Activated naive CD4-positive, alpha-beta T cell treated with anti-CD3 and anti-CD28 coated beads, Interleukin-2, amount 50 U/mL, for 24 hours (primary cell): Measurements from ENCODE around the gene PARVB.
A peak's percentile ranks its signal among the peaks of the same experiment; 100 is the strongest.

Experiments used
- H3K27ac Mint-ChIP-seq: one replicate; pipeline ENCODE4 v1.8.0; 2021; ENCODE audit warnings: mild to moderate bottlenecking, mixed read lengths
- H3K27me3 Mint-ChIP-seq: one replicate; pipeline ENCODE4 v1.8.0; 2021; ENCODE audit warnings: mixed read lengths
- H3K36me3 Mint-ChIP-seq: one replicate; pipeline ENCODE4 v1.8.0; 2021; ENCODE audit warnings: mixed read lengths
- H3K4me1 Mint-ChIP-seq: one replicate; pipeline ENCODE4 v1.8.0; 2021; ENCODE audit warnings: mixed read lengths
- H3K4me3 Mint-ChIP-seq: one replicate; pipeline ENCODE4 v1.8.0; 2021; ENCODE audit warnings: mild to moderate bottlenecking, mixed read lengths
- H3K9me3 Mint-ChIP-seq: one replicate; pipeline ENCODE4 v1.8.0; 2021; ENCODE audit warnings: mixed read lengths

PARVB gene, protein sequence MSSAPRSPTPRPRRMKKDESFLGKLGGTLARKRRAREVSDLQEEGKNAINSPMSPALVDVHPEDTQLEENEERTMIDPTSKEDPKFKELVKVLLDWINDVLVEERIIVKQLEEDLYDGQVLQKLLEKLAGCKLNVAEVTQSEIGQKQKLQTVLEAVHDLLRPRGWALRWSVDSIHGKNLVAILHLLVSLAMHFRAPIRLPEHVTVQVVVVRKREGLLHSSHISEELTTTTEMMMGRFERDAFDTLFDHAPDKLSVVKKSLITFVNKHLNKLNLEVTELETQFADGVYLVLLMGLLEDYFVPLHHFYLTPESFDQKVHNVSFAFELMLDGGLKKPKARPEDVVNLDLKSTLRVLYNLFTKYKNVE

DNA sequence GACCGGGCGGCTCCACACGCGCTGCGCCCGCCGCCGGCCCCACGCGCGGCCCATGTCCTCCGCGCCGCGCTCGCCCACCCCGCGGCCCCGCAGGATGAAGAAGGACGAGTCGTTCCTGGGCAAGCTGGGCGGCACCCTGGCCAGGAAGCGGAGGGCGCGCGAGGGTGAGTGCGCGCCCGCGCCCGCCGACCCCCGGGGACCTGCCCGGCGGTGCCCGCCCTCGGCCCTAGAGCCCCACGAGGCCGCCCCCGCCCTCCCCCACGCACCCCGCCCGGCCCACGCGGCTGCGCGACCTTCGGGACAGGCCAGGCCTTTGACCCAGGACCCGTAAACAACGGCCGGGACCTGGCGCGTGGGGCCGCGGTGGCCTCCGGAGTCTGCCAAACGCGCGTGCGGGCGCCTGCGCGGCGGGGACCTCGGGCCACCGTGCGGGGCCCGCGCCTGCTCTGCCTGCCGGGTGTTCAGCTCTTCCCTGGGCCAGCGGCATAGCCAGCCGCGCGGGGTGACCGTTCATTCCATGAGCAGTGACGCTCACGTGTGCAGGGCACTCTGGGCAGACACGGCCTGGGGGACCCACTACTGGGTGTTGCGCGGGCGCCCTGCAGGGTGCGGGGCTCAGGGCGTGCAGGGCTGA is at the start of gene PARVB:
Gene PARVB (plus strand): TSS at position 15 of the 634 bp plus-strand sequence. CDS start 38 bp downstream, at position 53.
- peaks cover 18% of the 10 kb centered on the region for H3K27me3 Mint-ChIP-seq
- H3K27ac Mint-ChIP-seq = no peak within 1 kb of the TSS
- H3K36me3 Mint-ChIP-seq = no peaks in the 10 kb centered on the region
- peak within 1 kb of the TSS; percentile 61 for H3K4me3 Mint-ChIP-seq
- peaks cover 22% of the 10 kb centered on the region for H3K4me1 Mint-ChIP-seq
- no peaks in the 10 kb centered on the region for H3K9me3 Mint-ChIP-seq

- Mint-ChIP-seq H3K27ac (no peak overlapping the region), H3K4me1 (no peaks in the 10 kb centered on the region), H3K9me3 (no peaks in the 10 kb centered on the region), H3K4me3 (no peak overlapping the region), H3K27me3 (no peaks in the 10 kb centered on the region), H3K36me3 (peaks cover 15% of the 10 kb centered on the region)
Measured at GRCh38 chr22:43975041-43975440, 49.1 kb upstream of the PARVB start.

- Mint-ChIP-seq H3K4me3 (no peak overlapping the region), H3K4me1 (no peaks in the 10 kb centered on the region), H3K27ac (no peak overlapping the region), H3K36me3 (peaks cover 18% of the 10 kb centered on the region), H3K9me3 (no peaks in the 10 kb centered on the region), H3K27me3 (no peaks in the 10 kb centered on the region)
Measured at GRCh38 chr22:43976861-43977795, 47.0 kb upstream of the PARVB start.

- peaks cover 18% of the 10 kb centered on the region for H3K36me3 Mint-ChIP-seq
- no peak overlapping the region for H3K27ac Mint-ChIP-seq
- no peaks in the 10 kb centered on the region for H3K27me3 Mint-ChIP-seq
- H3K9me3 Mint-ChIP-seq = no peaks in the 10 kb centered on the region
- H3K4me1 Mint-ChIP-seq = no peaks in the 10 kb centered on the region
- no peak overlapping the region for H3K4me3 Mint-ChIP-seq
Measured at GRCh38 chr22:43978558-43978957, 45.5 kb upstream of the PARVB start.

- H3K36me3 Mint-ChIP-seq = peaks cover 16% of the 10 kb centered on the region
- H3K27ac Mint-ChIP-seq = no peak overlapping the region
- H3K9me3 Mint-ChIP-seq = no peaks in the 10 kb centered on the region
- no peak overlapping the region for H3K4me3 Mint-ChIP-seq
- no peaks in the 10 kb centered on the region for H3K27me3 Mint-ChIP-seq
- H3K4me1 Mint-ChIP-seq = no peaks in the 10 kb centered on the region
Measured at GRCh38 chr22:43980579-43980978, 43.5 kb upstream of the PARVB start.

DNA sequence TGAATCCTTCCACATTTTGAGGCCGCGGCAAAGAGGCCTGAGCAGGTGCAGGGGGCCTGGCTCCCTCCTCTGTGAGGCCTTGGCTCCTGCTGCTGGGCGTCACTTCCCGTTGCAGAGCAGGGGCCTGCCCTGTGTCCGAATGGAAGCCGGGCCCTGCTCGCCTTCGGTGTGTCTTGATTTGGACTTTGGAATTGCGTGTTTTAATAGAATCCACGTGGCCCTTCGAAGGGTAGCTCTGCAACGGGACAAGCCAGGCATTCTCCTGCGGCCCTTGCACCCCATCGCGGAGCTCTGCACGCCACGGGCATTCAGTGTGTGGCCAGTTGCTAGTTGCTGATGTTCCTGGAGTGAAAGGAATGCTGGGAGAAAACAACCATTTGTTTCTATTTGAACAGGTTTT is 43.1 kb upstream of the PARVB start:
- peaks cover 14% of the 10 kb centered on the region for H3K36me3 Mint-ChIP-seq
- no peaks in the 10 kb centered on the region for H3K27me3 Mint-ChIP-seq

GRCh38 chr22:43983808-43984207 is 40.3 kb upstream of the PARVB start:
- H3K27me3 Mint-ChIP-seq = no peaks in the 10 kb centered on the region
- H3K4me1 Mint-ChIP-seq = no peaks in the 10 kb centered on the region
- H3K36me3 Mint-ChIP-seq = peaks cover 9% of the 10 kb centered on the region
- H3K9me3 Mint-ChIP-seq = no peaks in the 10 kb centered on the region
- H3K4me3 Mint-ChIP-seq = no peak overlapping the region
- no peak overlapping the region for H3K27ac Mint-ChIP-seq

More for the DNA sequence above, 43.1 kb upstream of the PARVB start:
- Mint-ChIP-seq H3K4me1 (no peaks in the 10 kb centered on the region), H3K4me3 (no peak overlapping the region), H3K9me3 (no peaks in the 10 kb centered on the region), H3K27ac (no peak overlapping the region)

- Mint-ChIP-seq H3K27ac (no peak overlapping the region), H3K36me3 (peaks cover 6% of the 10 kb centered on the region)
Measured at GRCh38 chr22:43985532-43985931, 38.6 kb upstream of the PARVB start.

GRCh38 chr22:43988116-43988820 is 35.8 kb upstream of the PARVB start:
- no peaks in the 10 kb centered on the region for H3K27me3 Mint-ChIP-seq
- no peaks in the 10 kb centered on the region for H3K9me3 Mint-ChIP-seq
- peak overlapping the region; percentile 69 for H3K27ac Mint-ChIP-seq
- H3K4me3 Mint-ChIP-seq = no peak overlapping the region
- H3K4me1 Mint-ChIP-seq = peaks cover 4% of the 10 kb centered on the region
- peaks cover 12% of the 10 kb centered on the region for H3K36me3 Mint-ChIP-seq

More at GRCh38 chr22:43985532-43985931, 38.6 kb upstream of the PARVB start:
- H3K4me1 Mint-ChIP-seq = no peaks in the 10 kb centered on the region
- no peak overlapping the region for H3K4me3 Mint-ChIP-seq
- no peaks in the 10 kb centered on the region for H3K27me3 Mint-ChIP-seq
- H3K9me3 Mint-ChIP-seq = no peaks in the 10 kb centered on the region

GRCh38 chr22:43988960-43989359 is 35.1 kb upstream of the PARVB start:
- H3K27ac Mint-ChIP-seq = no peak overlapping the region
- no peaks in the 10 kb centered on the region for H3K27me3 Mint-ChIP-seq
- peaks cover 16% of the 10 kb centered on the region for H3K36me3 Mint-ChIP-seq
- peaks cover 10% of the 10 kb centered on the region for H3K4me1 Mint-ChIP-seq
- no peaks in the 10 kb centered on the region for H3K9me3 Mint-ChIP-seq
- H3K4me3 Mint-ChIP-seq = no peak overlapping the region

DNA sequence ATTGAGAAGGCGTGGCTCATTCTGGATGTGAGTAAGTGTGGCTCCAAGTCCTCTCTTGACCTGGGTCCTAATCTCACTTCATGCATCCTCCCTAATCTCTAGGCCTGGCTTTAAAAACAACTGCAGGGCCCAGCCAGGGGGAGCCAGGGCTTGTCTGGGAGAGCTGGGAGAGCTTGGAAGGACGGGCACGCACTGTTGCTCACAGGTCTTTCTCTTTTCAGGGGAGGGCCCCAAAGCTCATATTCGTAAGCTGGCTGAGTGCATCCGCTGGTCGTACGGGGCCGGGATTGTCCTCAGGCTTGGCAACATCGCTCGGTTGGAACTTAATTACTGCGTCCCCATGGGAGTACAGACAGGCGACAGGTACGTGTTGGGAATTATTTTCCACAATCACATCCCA is 34.1 kb upstream of the PARVB start:
- Mint-ChIP-seq H3K27me3 (no peaks in the 10 kb centered on the region), H3K4me1 (peaks cover 13% of the 10 kb centered on the region), H3K27ac (no peak overlapping the region), H3K4me3 (no peak overlapping the region), H3K36me3 (peaks cover 16% of the 10 kb centered on the region), H3K9me3 (no peaks in the 10 kb centered on the region)

GRCh38 chr22:43991316-43992020 is 32.6 kb upstream of the PARVB start:
- Mint-ChIP-seq H3K36me3 (peaks cover 14% of the 10 kb centered on the region), H3K9me3 (no peaks in the 10 kb centered on the region), H3K4me1 (peaks cover 22% of the 10 kb centered on the region), H3K27me3 (no peaks in the 10 kb centered on the region), H3K4me3 (no peak overlapping the region), H3K27ac (no peak overlapping the region)

GRCh38 chr22:43992331-43992821 is 31.7 kb upstream of the PARVB start:
- no peaks in the 10 kb centered on the region for H3K27me3 Mint-ChIP-seq
- H3K4me1 Mint-ChIP-seq = peaks cover 24% of the 10 kb centered on the region
- peaks cover 17% of the 10 kb centered on the region for H3K36me3 Mint-ChIP-seq
- no peak overlapping the region for H3K4me3 Mint-ChIP-seq
- no peaks in the 10 kb centered on the region for H3K9me3 Mint-ChIP-seq
- H3K27ac Mint-ChIP-seq = no peak overlapping the region

- peaks cover 17% of the 10 kb centered on the region for H3K36me3 Mint-ChIP-seq
- H3K27ac Mint-ChIP-seq = peak overlapping the region; percentile 76
- no peak overlapping the region for H3K4me3 Mint-ChIP-seq
- H3K4me1 Mint-ChIP-seq = peaks cover 24% of the 10 kb centered on the region
- no peaks in the 10 kb centered on the region for H3K27me3 Mint-ChIP-seq
- no peaks in the 10 kb centered on the region for H3K9me3 Mint-ChIP-seq
Measured at GRCh38 chr22:43993072-43993760, 30.9 kb upstream of the PARVB start.
